Skin of body (tissue), 3 donors: ENCODE measurements around the gene TOMM20. TPM values are rescaled to one million over a fixed set of nuclear protein-coding genes. Genes with fewer than 3 reads are reported as not detected.
A peak's percentile ranks its signal among the peaks of the same experiment; 100 is the strongest.

Experiments
- DNase-seq: peaks from one replicate; lab custom pipeline; 2025; lab: John Stamatoyannopoulos, UW
- small RNA-seq: library from RNA; depleted of rRNA; stranded (forward); fragments of <200 nt; gene quantifications from one replicate; pipeline ENCODE3, GENCODE V24; 2014; ENCODE audit warnings: low replicate concordance
- total RNA-seq: library from RNA; depleted of rRNA; stranded (reverse); fragments of >200 nt; gene quantifications from one replicate; pipeline ENCODE4 v1.2.3, GENCODE V29; 2014

TOMM20 gene
- total RNA-seq, 1 donor from 2014 or later, result 77.9 TPM

DNA sequence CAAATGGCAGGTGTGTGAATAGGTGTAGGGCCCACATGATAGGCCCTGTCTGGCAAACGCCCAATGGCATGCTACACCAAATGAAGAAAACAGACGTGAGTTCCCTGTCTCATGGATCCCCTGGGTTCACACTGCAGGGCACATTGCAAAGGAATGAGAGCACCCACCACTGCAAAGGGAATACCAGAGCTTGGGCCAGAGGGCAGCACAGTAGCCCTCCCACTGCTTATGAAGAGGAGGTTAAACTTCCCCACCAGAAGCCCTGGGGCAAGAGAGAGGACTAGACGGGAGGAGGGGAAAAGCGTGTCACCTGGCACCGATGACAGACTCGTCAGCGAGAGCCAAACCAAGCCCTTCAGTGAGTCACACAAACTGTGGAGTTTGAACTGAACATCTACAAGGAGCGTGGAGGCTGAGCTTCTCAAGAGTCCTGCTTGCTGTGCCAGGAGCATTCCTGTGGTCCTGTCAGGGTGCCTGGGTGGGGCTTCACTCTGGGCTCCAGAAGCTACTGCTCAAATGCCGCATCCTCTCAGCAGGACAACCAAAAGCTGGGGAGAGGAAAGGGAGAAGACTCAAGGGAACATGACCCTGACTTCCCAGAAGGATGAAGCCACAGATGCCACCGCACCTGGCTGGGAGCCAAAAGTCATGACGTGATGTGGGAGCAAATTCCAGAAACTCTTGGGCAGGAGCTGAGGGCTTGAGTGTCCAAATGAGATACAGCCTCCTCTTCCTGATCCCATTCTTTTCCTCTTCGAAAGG is 61.1 kb downstream of the TOMM20 start:
- DNase-seq, result peak; percentile 65

DNA sequence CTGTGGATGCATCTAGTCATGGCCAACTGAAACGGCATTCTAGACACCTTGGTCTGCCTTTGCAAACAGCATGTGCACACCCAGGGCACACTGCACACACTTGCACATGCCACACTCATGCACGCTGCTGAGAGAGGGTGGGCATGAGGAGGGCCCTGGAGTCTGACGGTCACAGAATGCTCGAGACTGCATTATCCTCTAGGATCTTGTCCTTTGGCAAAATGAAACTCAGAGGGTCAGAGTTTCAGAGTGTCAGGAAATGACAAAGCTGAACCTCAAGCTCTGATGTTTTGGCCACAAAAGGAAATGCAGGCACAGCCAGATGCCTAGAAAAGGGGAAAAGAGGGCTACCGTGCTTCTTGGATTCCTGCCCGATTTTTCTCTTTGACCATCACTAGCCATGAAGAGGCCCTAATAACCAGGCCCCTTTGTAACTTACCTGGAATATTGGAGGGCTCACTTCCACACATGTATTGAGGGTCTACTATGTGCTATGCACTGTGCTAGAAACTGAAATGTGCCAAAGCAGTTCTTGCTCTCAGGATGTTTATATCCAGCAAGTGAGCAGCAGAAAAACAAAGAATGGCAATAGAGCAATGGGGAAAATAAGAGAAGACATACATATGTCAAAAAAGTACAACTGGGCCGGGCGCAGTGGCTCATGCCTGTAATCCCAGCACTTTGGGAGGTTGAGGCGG is 65.4 kb downstream of the TOMM20 start:
- no peak for DNase-seq

- DNase-seq, result no peak
These were observed 67.8 kb downstream of the TOMM20 start for GRCh38 chr1:235060607-235061470.

Small RNA genes lying within 50 kb of the gene (small RNA-seq; reads per million reads assigned to genes)
- gene AL732292.1, result not detected
- 8.7 reads per million, percentile 92 among the genes with 10 or more reads in this experiment for gene SNORA14B

Other genes with a start within 250 kb of the TOMM20 start
- gene RBM34, start 32.4 kb upstream of the TOMM20 start, total RNA-seq, result 47.2 TPM
- gene ARID4B, start 199.3 kb upstream of the TOMM20 start, total RNA-seq, result 62.9 TPM
- 17.4 TPM for gene GGPS1, start 199.7 kb upstream of the TOMM20 start, total RNA-seq
- 25.8 TPM for gene TBCE, start 238.6 kb upstream of the TOMM20 start, total RNA-seq